Suppressor macrophage (primary cell): ENCODE measurements around the gene CHRM1.

Experiments
- DNase-seq, 4 experiments: peaks; one replicate each; pipeline ENCODE4 v3.0.0-alpha.2; 2020 to 2022

Gene CHRM1

DNA sequence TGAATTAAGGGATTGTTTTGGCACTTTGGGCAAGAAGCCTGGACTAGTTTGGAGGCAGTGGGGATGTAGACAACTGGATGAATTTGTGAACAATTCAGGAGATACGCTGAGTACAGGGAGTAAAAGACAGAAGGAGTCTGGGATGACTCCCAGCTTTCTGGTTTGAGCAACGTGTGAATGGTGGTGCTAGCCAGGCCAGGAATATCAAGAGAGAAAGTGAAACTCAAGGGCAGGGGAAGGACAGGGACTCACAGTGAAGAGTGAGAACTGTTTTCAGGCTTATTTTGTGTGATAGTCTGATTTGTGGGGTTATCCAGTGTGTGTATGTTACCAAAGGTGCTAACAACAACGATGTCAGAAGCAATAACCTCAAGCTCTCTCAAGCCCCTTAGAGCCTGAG, 15.9 kb downstream of the CHRM1 start:
- DNase-seq: no peak

DNA sequence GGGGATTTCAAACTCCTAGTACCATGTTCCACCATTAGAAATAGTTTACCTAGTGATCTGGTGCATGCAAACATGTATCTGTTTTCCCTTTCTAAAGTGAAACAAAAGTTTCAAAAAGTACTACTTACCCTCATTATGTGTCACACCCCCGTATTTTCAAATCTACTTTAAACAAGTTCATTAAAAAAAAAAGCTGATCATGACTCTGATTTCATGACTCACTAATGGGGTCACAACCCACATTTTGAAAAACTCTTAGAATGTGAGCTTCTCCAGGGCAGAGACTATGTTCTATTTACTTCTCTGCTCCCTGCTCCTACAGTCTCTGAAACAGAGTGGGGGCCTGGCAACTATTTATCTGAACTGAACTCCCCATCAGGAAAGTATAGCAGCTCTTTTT, 18.2 kb downstream of the CHRM1 start:
- no peak for DNase-seq

DNA sequence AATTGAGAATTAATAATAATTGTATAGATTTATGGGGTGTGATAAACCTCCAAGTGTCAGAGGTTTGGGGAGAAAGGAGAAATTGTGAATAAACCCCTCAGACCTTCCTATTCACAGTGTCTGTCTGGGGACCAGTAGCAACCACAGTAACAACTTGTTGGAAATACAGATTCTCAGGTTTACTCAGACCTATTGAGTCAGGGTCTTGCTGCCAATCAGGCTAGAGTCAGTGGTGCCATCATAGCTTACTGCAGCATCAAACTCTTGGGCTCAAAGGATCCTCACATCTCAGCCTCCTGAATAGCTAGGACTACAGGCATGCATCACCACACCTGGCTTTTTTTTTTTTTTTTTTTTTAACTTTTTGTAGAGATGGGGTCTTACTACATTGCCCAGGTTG, 23.1 kb downstream of the CHRM1 start:
- no peak for DNase-seq

DNA sequence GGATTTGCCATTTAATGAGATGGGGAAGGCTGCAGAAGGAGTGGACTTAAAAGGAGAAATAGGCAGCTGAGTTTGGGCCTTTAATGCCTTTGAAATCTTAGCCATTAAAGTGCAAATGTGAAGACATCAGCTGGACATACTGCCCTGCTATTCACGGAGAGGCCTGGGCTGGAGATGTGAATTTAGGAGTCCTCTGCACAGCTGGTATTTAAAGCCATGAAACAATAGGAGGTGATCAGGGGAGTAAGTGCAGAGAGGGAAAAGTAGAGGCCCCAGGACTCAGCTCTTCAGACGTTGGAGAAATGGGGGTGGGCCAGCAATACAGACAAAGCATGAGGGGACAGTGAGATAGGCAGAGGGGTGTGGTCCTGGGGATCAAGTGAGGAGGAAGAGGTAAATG, 23.9 kb downstream of the CHRM1 start:
- no peak for DNase-seq

DNA sequence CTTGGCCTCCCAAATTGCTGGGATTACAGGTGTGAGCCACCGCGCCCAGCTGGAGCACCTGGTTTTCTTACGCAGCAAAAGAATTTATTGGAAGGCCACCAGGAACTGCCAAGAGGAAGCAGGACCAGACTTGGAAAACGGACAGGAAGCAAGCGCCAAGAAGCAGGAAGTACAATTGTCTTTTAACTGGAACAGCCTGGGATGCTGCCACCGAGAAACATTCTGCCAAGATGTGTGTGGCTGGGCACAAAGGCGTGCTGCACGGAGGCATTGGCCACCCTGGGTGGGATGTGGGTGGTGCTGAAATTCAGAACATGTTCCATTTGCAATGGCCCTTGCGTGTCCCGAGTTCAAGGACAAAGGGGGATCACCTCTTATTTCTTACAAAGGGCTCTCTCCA, 25.1 kb downstream of the CHRM1 start:
- DNase-seq: no peak

DNA sequence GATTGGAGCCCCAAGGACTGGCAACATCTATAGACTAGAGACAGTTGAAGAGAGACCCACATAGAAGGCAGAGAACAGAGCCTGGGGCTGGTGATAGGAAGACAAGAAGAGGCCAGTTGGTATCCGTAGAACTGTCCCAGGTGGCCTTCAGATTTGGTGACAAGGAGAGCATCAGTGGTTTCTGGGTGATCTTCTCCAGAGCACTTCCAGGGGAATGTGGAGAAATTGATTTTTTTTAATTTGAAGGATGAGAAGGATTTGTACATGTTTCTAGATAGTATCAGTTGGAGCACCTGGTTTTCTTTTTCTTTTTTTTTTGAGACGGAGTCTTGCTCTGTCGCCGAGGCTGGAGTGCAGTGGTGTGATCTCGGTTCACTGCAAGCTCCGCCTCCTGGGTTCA, 25.7 kb downstream of the CHRM1 start:
- DNase-seq: no peak

DNA sequence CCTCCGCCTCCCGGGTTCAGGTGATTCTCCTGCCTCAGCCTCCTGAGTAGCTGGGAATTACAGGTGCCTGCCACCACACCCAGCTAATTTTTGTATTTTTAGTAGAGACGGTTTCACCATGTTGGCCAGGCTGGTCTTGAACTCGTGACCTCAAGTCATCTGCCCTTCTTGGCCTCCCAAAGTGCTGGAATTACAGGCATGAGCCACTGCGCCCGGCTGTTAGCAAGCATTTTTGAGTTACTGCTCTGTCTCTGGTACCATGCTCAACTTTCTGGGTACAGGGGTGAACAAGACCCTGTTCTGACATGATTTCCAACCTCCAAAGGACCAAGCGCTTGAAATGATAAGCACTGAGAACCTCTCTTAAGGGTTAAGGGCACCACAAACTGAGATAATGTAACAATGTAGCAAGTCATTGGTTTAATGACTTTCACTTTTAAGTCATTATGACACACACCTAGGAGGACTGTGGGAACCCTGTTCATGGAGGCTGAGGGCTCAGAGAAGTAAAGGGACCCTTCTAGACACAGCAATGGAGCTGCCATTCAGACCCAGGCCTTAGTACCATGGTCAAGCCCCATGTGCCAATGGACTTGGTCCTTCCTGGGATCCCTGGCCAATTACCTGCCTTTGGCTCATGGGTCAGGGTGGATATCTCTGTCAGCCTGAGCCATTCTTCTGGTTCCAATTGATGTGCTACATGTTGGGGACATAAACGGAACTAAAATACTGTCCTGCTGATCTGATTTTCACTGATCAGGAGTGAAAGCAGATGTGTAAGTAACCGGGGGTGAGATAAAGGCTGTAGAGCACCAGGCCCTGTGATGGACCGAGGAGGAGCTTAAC, 28.9 kb downstream of the CHRM1 start:
- no peak for DNase-seq

DNA sequence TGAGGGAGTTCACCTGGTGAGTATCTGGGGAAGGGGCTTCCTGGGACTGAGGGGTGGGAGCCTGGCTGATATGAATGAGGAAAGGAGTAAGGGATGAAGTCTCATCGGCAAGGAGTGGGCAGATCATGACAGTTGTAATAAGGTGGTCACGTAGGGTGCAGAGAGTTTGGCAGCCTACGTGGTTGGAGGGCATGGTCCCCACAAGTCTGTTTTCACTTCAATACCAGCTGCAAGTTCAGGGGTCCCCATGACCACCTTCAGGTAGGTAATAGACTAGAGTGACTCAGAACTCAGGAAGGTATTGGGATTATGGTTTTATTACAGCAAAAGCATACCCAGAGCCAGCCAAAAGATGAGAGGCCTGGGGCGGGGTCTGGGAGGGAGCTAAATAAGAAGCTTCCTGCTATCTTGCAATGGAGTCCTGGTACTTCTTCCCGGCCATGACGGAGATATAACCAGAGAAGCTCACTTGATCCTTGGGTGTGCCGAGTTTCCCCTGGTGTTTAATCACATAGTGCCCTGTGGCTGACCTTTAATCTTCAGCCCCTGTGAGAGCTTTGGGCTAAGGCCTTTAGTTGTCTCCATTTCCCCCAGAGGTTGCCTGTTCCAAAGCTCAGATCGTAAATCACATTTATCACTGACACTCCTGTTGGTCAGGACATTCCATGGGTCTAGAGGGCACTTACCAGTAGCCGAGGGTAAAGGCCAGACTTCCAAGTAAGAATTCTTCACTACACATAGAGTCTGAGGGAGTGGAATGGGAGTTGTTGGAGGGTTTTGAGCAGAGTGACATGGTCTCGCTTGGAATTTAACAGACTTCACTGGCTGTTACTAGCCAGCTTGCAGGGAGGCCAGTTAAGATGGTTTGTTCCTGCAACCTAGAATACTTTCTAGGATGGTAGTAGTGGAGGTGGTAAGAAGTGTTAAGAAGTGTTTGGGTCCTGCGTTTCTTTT, 31.4 kb downstream of the CHRM1 start:
- DNase-seq: no peak

DNA sequence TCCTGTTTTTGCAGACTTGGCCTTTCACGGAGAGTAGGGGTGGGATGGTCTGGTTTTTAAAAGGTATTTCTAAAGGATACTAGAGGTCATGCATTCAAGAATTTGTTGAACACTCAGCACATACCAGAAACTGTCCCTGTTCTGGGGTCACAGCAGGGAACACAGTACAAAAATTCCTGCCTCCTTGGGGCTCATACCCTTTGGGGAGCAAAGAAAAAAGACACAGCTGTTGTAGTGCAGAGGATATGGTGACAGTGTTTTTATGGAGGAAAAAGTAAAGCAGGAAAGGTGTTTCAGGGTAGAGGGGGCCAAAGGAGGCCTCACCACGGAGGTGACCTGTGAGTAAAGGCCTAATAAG, 32.1 kb downstream of the CHRM1 start:
- DNase-seq: no peak

DNA sequence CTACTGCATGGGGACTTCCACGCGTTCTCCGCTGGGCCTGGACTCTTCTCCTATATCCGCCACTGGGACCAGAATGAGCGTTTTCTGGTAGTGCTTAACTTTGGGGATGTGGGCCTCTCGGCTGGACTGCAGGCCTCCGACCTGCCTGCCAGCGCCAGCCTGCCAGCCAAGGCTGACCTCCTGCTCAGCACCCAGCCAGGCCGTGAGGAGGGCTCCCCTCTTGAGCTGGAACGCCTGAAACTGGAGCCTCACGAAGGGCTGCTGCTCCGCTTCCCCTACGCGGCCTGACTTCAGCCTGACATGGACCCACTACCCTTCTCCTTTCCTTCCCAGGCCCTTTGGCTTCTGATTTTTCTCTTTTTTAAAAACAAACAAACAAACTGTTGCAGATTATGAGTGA, 32.8 kb downstream of the CHRM1 start:
- no peak for DNase-seq

DNA sequence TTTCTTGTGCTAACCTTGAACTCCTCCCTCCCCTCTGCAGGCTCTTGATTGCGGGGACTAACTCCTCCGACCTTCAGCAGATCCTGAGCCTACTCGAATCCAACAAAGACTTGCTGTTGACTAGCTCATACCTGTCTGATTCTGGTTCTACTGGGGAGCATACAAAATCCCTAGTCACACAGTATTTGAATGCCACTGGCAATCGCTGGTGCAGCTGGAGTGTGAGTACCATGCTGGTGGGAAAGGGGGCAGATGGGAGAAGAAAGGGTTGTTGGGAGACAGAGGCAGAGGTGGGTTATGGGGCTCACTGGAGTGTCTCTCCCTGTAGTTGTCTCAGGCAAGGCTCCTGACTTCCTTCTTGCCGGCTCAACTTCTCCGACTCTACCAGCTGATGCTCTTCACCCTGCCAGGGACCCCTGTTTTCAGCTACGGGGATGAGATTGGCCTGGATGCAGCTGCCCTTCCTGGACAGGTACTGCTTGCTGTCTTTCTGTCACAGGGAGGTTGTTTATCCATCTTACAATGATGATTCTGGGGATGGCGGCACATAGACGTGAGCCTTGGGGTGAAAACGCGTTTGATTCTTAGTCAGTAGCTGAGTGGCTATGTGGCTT, 35.9 kb downstream of the CHRM1 start:
- no peak for DNase-seq

DNA sequence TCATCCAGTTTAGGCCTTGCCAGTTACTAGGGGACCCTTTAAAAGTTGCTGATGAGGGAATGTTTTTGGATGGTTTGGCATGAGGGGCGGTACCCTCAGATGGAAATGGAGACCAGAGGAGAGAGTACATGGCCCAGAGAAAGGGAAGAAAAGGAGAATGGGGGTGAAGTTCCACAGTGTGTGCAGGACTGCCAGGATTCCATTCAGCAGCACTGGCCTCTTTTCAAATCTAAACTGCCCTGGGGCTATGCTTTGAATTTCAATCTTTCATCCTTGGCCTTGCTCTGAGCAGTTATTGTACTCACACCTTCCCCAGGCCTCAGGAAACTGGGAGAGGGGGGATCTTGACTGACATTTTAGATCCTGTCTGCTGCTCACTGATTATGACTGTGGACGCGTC, 37.5 kb downstream of the CHRM1 start:
- DNase-seq: no peak

DNA sequence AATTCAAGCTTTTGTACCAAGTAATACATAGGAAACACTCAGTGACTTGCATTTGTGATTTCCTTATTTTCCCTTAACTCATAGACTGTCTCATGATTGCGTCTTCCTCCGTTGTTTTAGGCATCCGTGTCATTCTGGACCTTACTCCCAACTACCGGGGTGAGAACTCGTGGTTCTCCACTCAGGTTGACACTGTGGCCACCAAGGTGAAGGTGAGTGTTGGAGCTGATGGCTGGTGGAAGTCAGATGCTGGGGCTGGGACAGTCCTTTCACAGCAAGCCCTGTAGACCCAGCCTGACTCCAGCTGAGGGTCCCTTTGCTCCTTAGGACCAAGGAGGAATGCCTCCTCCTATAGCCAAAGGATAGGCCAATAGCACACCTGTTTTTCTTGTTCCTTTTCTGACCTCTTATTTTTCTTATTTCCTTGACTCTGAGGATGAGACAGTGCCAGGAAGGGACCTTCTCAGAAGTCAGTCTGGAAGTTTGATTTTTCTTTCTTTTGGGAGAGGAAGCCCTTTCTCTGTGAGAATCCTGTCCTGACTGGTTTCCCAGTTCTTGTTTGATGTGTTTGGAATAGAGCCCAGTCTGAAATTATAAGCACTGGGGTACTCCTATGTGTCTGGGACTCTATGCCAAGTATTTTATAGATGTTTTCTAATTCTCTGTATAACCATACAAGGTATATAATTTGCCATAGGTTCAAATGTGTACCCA, 38.2 kb downstream of the CHRM1 start:
- DNase-seq: peak in 2 of 4 experiments; percentile 42 to 44

DNA sequence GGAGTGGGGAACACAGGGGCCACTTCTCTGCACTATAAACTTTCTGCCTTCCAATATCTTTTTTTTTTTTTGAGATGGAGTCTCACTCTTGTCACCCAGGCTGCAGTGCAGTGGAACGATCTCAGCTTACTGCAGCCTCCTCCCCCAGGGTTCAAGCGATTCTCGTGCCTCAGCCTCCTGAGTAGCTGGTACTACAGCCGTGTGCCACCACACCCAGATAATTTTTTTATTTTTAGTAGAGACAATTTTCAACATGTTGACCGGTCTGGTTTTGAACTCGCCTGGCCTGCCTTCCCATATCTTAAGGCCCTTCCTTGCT, 38.8 kb downstream of the CHRM1 start:
- peak in 1 of 4 experiments; percentile 28 for DNase-seq

DNA sequence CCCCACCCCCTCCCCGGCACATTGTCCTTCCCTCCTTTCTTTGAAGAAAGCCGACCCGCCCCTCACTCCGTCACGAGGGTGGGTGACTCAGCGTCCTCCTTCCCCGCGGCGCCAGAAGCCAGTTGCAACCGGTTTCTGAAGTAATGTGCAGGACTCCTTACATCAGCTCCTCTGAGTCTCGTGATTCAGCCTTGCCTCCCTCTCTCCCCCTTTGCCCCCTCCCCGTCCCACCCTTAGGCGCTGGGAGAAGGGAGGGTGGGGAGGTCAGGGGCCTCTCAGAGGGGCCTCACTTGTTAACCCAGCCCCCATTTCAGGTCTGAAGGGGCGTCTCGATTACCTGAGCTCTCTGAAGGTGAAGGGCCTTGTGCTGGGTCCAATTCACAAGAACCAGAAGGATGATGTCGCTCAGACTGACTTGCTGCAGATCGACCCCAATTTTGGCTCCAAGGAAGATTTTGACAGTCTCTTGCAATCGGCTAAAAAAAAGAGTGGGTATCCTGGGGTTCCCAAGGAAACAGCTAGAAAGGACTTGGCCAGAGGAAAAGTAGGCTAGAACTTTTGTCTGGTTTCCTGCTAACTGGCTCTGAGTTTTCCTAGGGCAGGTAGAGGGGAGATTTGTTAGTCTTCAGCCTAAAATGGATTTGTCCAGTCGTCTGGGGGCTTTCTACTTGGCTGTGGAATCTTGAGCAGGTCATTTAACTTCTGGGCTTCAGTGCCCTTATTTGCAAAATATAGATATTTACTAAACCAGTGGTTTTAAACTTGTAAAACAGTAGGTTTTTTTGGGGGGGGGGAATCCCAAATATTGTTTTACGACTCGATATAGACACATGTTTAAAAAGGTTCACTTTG, 39.4 kb downstream of the CHRM1 start:
- peak; percentile 97 to 98 (median 98) for DNase-seq

DNA sequence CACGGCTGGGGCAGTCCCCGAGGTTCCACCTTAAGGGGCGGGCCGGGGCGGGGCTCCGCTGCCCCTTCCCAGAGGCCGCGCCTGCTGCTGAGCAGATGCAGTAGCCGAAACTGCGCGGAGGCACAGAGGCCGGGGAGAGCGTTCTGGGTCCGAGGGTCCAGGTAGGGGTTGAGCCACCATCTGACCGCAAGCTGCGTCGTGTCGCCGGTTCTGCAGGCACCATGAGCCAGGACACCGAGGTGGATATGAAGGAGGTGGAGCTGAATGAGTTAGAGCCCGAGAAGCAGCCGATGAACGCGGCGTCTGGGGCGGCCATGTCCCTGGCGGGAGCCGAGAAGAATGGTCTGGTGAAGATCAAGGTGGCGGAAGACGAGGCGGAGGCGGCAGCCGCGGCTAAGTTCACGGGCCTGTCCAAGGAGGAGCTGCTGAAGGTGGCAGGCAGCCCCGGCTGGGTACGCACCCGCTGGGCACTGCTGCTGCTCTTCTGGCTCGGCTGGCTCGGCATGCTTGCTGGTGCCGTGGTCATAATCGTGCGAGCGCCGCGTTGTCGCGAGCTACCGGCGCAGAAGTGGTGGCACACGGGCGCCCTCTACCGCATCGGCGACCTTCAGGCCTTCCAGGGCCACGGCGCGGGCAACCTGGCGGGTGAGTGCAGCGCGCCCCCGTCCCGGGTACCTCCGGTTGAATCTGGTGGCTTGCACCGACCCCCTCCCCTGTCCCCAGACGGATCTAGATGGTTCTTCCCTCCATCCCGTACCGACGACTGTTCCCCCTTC, 40.2 kb downstream of the CHRM1 start, which contains the start of gene SLC3A2:
Gene SLC3A2, plus strand, starts transcription at position 94 of the 776 bp plus-strand sequence. Its CDS starts 128 bp downstream, at position 222.
- peak; percentile 89 to 96 (median 92) for DNase-seq

DNA sequence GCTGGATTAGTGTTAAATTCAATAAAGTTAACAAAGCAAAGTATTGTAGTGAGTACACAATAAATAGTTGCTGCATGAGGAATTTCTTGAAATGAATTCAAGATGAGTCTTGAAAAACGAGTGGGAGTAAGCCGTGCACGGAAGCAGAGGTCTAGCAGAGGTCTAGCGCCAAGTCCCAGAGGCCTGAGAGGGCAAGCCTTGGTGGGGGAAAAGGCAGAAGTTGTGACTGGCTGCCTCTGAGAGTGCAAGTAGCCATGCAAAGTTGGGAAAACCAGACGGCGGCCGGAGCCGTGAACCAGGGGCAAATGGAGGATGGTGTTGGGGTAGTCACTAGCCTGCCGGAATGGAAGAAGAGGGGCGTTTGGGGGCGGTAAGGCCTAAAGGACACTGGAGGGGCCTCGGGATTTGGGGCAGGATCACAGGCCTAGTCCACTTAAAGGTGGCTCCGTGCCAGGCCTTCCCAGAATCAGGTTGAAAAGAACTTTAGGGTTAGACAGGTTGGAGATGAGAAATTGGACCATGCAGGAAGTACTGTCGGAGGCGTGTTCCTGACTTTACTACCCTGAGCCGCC, 40.8 kb downstream of the CHRM1 start:
- DNase-seq: peak; percentile 75 to 88 (median 86)

DNA sequence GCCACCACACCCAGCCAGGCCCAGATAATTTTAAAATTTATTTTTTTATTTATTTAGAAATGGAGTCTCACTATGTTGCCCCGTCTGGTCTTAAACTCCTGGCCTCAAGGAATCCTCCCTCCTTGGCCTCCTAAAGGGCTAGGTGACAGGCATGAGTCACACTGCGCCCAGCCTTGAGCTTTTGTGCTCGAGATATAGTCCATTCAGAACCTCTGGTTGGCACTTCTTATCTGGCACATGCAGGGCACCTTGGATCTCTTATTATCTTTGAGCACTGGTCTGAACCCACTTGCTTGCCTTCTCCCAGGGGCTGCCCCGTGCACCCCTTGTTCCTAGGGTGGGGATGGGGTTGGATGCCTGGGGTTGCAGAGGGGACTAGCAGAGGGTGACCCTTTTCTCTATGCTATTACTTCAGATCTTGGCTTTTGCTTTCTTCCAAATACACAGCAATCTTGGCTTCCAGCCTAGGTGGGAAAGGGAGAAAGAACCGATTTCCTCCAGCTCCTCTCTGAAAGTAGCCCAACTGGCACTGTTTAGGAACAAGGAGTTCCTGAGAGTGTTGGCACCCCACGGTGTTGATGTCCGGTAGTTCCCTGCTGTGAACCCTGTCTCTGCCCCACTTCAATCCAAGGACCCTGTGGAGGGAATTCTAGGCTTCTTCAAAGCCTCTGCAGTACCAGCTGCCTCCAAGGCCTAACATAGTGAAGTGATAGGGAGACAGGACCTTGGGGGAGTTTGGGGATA, 41.8 kb downstream of the CHRM1 start:
- DNase-seq: no peak

DNA sequence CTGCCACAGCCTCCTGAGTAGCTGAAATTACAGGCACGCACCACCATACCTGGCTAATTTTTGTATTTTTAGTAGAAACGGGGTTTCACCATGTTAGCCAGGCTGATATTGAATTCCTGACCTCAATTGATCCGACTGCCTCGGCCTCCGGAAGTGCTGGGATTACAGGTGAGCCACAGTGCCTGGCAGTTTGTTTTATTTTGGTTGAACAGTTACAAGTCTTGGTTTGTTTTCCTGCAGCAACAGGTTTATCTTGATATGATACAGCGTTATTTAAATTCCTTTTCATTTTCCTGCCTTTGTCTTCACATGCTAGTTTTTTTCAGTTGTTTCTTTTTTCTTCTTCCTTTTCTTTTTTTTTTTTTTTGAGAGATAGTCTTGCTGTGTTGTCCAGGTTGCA, 44.5 kb downstream of the CHRM1 start:
- DNase-seq: no peak
